Right atrium auricular region (tissue), 2 donors: ENCODE data around the gene SPTB. TPM values are rescaled to one million over a fixed set of nuclear protein-coding genes. Genes with fewer than 3 reads are reported as not detected.

Source experiments
- DNase-seq: peaks from one replicate; pipeline ENCODE4 v3.0.0-alpha.2; 2019; ENCODE audit warnings: low spot score
- H3K27ac ChIP-seq, 2 donors: fragments of 200-600 bp; sonication (generic); 1 replicate in 1 of 2; 2 replicates in 1 of 2; pipeline ENCODE4 v1.5.1; 2016 to 2019
- H3K27me3 ChIP-seq, 2 donors: fragments of 200-600 bp; sonication (generic); one replicate each; pipeline versions ENCODE4 v1.5.1 to v1.6.0; 2017 to 2019
- H3K36me3 ChIP-seq: fragments of 200-600 bp; sonication (generic); one replicate; pipeline ENCODE4 v1.5.1; 2016
- H3K4me1 ChIP-seq, 2 donors: fragments of 200-600 bp; sonication (generic); one replicate each; pipeline versions ENCODE4 v1.5.1 to v1.6.0; 2017 to 2019
- H3K4me3 ChIP-seq, 2 donors: fragments of 200-600 bp; sonication (generic); 1 replicate in 1 of 2; 2 replicates in 1 of 2; pipeline ENCODE4 v1.5.1; 2017 to 2019; ENCODE audit warnings: mild to moderate bottlenecking in 1 of 2, moderate library complexity in 1 of 2
- H3K9me3 ChIP-seq, 2 donors: fragments of 200-600 bp; sonication (generic); one replicate each; pipeline ENCODE4 v1.5.1; 2019
- total RNA-seq, 2 donors: library from RNA; depleted of rRNA; stranded (reverse); fragments of >200 nt; gene quantifications; one replicate each; pipeline ENCODE4 v1.1.0, GENCODE V29; 2016
- TF ChIP-seq, protein P1 (sequence below), 2 donors: fragments of 200-600 bp; sonication (generic); IDR thresholded peaks; one replicate each; pipeline ENCODE4 v1.5.1; 2019; ENCODE audit warnings: antibody characterized with exemption in 2 of 2

Gene SPTB
- total RNA-seq, 2 donors from 2014 or later, result 84.4 to 102 TPM

- Histone ChIP-seq H3K4me1 (peaks cover 0 to 37% of the 10 kb centered on the region in 2 donors), H3K36me3 (no peaks in the 10 kb centered on the region), H3K9me3 (no peaks in the 10 kb centered on the region), H3K27ac (peak overlapping the region; percentile 63 to 91), H3K27me3 (no peaks in the 10 kb centered on the region), H3K4me3 (peak overlapping the region; percentile 2 to 14)
- DNase-seq, result no peak
- TF ChIP-seq, protein P1, sequence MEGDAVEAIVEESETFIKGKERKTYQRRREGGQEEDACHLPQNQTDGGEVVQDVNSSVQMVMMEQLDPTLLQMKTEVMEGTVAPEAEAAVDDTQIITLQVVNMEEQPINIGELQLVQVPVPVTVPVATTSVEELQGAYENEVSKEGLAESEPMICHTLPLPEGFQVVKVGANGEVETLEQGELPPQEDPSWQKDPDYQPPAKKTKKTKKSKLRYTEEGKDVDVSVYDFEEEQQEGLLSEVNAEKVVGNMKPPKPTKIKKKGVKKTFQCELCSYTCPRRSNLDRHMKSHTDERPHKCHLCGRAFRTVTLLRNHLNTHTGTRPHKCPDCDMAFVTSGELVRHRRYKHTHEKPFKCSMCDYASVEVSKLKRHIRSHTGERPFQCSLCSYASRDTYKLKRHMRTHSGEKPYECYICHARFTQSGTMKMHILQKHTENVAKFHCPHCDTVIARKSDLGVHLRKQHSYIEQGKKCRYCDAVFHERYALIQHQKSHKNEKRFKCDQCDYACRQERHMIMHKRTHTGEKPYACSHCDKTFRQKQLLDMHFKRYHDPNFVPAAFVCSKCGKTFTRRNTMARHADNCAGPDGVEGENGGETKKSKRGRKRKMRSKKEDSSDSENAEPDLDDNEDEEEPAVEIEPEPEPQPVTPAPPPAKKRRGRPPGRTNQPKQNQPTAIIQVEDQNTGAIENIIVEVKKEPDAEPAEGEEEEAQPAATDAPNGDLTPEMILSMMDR (IDR thresholded peaks at IDR 0.05), result no peak
These were observed 37.6 kb downstream of the SPTB start for GRCh38 chr14:64841772-64842750.

DNA sequence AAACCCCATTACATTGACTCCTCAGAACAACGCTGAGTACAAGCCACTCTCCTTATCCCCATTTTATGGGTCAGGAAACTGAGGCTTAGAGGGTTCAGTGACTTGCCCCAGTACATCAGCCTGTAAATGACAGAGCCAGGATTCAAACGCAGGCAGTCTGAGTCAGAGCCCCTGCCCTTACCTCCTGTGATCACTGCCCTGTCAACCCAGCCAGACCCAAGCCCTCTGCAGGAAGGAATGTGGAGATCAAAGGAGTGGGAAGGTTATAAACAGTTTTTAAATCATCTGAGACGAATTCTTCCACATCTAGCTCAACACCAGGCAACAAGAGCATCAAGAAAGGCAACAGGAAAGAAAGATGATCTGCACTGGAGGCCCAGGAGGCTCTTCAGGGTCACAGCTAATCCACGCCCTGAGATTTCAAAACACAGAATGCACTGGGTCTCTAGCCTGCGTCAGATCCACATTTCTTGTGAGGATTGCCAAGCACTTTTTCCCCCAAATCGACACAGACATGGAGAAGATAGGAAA lies 38.5 kb downstream of the SPTB start:
- H3K4me1 ChIP-seq, result peaks cover 0 to 37% of the 10 kb centered on the region in 2 donors
- peak overlapping the region; percentile 2 to 14 for H3K4me3 ChIP-seq
- H3K27ac ChIP-seq, result peak overlapping the region; percentile 63 to 91
- no peaks in the 10 kb centered on the region for H3K27me3 ChIP-seq
- H3K9me3 ChIP-seq, result no peaks in the 10 kb centered on the region
- DNase-seq, result no peak
- TF ChIP-seq, protein P1 (IDR thresholded peaks at IDR 0.05), result peak in 1 of 2 donors; percentile 50
- H3K36me3 ChIP-seq, result no peaks in the 10 kb centered on the region

DNA sequence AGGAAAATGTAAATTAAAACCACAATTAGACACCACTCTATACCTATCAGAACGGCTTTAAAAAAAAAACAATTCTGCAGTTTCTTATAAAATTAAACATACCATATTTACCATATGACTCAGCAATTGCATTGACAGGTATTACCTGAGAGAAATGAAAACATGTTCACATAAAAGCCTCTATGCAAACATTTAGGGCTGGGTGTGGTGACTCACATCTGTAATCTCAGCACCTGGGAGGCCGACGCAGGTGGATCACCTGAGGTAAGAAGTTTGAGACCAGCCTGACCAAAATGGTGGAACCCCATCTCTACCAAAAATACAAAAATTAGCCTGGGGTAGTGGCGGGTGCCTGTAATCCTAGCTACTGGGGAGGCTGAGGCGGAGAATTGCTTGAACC lies 41.1 kb downstream of the SPTB start:
- Histone ChIP-seq H3K9me3 (no peaks in the 10 kb centered on the region), H3K36me3 (no peaks in the 10 kb centered on the region), H3K27ac (no peak overlapping the region), H3K27me3 (no peaks in the 10 kb centered on the region), H3K4me3 (no peak overlapping the region), H3K4me1 (peaks cover 0 to 26% of the 10 kb centered on the region in 2 donors)
- DNase-seq, result no peak
- TF ChIP-seq, protein P1 (IDR thresholded peaks at IDR 0.05), result no peak

- no peak overlapping the region for H3K27ac ChIP-seq
These were observed 44.3 kb downstream of the SPTB start for GRCh38 chr14:64835431-64835830.

DNA sequence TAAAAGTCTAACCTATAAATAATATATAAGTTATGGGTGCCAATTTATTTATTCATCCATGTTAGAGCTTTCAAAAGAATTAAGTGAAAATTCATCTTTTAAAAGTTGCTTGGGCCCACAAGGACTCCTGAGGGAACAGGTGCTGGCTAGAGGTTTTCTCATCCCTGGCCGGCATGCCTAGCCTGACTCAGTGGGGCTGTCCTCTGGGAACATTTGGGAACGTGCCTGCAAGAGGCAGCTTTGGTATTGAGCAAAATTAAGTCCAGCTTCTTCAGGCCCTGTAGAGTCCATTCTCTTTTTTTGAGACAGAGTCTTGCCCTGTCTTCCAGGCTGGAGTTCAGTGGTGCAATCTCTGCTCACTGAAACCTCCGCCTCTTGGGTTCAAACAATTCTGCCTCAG lies 44.7 kb downstream of the SPTB start:
- DNase-seq, result no peak
- H3K27me3 ChIP-seq, result no peaks in the 10 kb centered on the region
- no peaks in the 10 kb centered on the region for H3K9me3 ChIP-seq
- peaks cover 0 to 7% of the 10 kb centered on the region in 2 donors for H3K4me1 ChIP-seq
- H3K36me3 ChIP-seq, result no peaks in the 10 kb centered on the region
- H3K4me3 ChIP-seq, result no peak overlapping the region
- TF ChIP-seq, protein P1 (IDR thresholded peaks at IDR 0.05), result no peak
- no peak overlapping the region for H3K27ac ChIP-seq

More at GRCh38 chr14:64835431-64835830, 44.3 kb downstream of the SPTB start:
- Histone ChIP-seq H3K36me3 (no peaks in the 10 kb centered on the region), H3K27me3 (no peaks in the 10 kb centered on the region), H3K9me3 (no peaks in the 10 kb centered on the region), H3K4me1 (peaks cover 0 to 8% of the 10 kb centered on the region in 2 donors), H3K4me3 (no peak overlapping the region)
- DNase-seq, result no peak
- TF ChIP-seq, protein P1 (IDR thresholded peaks at IDR 0.05), result no peak
